ENCODE measurements around the gene MIOX. TPM values are rescaled to one million over a fixed set of nuclear protein-coding genes. Genes with fewer than 3 reads are reported as not detected.

The MIOX gene
- total RNA-seq, 1 donor from 2014 or later: 0.98 TPM

GRCh38 chr22:50447576-50448551 lies 38.8 kb upstream of the MIOX start:
- Mint-ChIP-seq H3K36me3 (ENCODE audit: insufficient read depth) (peaks cover 23% of the 10 kb centered on the region), H3K4me1 (ENCODE audit: low read depth) (no peaks in the 10 kb centered on the region), H3K27me3 (no peaks in the 10 kb centered on the region), H3K4me3 (ENCODE audit: low read depth) (no peak overlapping the region), H3K27ac (no peak overlapping the region), H3K9me3 (ENCODE audit: low read depth) (no peaks in the 10 kb centered on the region)
- no peak for DNase-seq (ENCODE audit: low spot score, unreplicated experiment)
- TF ChIP-seq CTCF (IDR thresholded peaks at IDR 0.05; ENCODE audit: unreplicated experiment): no peak

- no peak for DNase-seq (ENCODE audit: low spot score, unreplicated experiment)
- H3K9me3 Mint-ChIP-seq (ENCODE audit: low read depth): no peaks in the 10 kb centered on the region
- no peak overlapping the region for H3K27ac Mint-ChIP-seq
- no peak for TF ChIP-seq CTCF (IDR thresholded peaks at IDR 0.05; ENCODE audit: unreplicated experiment)
- H3K4me1 Mint-ChIP-seq (ENCODE audit: low read depth): no peaks in the 10 kb centered on the region
- H3K4me3 Mint-ChIP-seq (ENCODE audit: low read depth): no peak overlapping the region
- no peaks in the 10 kb centered on the region for H3K27me3 Mint-ChIP-seq
- H3K36me3 Mint-ChIP-seq (ENCODE audit: insufficient read depth): peaks cover 30% of the 10 kb centered on the region
Measured at GRCh38 chr22:50452649-50453048, 34.0 kb upstream of the MIOX start.

- no peaks in the 10 kb centered on the region for H3K4me1 Mint-ChIP-seq (ENCODE audit: low read depth)
- no peak overlapping the region for H3K4me3 Mint-ChIP-seq (ENCODE audit: low read depth)
- H3K27ac Mint-ChIP-seq: no peak overlapping the region
- TF ChIP-seq CTCF (IDR thresholded peaks at IDR 0.05; ENCODE audit: unreplicated experiment): no peak
- no peaks in the 10 kb centered on the region for H3K9me3 Mint-ChIP-seq (ENCODE audit: low read depth)
- no peaks in the 10 kb centered on the region for H3K27me3 Mint-ChIP-seq
- DNase-seq (ENCODE audit: low spot score, unreplicated experiment): no peak
- peaks cover 24% of the 10 kb centered on the region for H3K36me3 Mint-ChIP-seq (ENCODE audit: insufficient read depth)
Measured at GRCh38 chr22:50454556-50455075, 32.0 kb upstream of the MIOX start.

GRCh38 chr22:50455201-50455600 lies 31.5 kb upstream of the MIOX start:
- no peaks in the 10 kb centered on the region for H3K4me1 Mint-ChIP-seq (ENCODE audit: low read depth)
- H3K27me3 Mint-ChIP-seq: no peaks in the 10 kb centered on the region
- DNase-seq (ENCODE audit: low spot score, unreplicated experiment): no peak
- H3K4me3 Mint-ChIP-seq (ENCODE audit: low read depth): no peak overlapping the region
- peaks cover 22% of the 10 kb centered on the region for H3K36me3 Mint-ChIP-seq (ENCODE audit: insufficient read depth)
- H3K9me3 Mint-ChIP-seq (ENCODE audit: low read depth): no peaks in the 10 kb centered on the region
- no peak overlapping the region for H3K27ac Mint-ChIP-seq
- TF ChIP-seq CTCF (IDR thresholded peaks at IDR 0.05; ENCODE audit: unreplicated experiment): no peak

- Mint-ChIP-seq H3K27me3 (no peaks in the 10 kb centered on the region), H3K9me3 (ENCODE audit: low read depth) (no peaks in the 10 kb centered on the region), H3K27ac (no peak overlapping the region), H3K4me1 (ENCODE audit: low read depth) (no peaks in the 10 kb centered on the region), H3K4me3 (ENCODE audit: low read depth) (no peak overlapping the region), H3K36me3 (ENCODE audit: insufficient read depth) (peaks cover 22% of the 10 kb centered on the region)
- DNase-seq (ENCODE audit: low spot score, unreplicated experiment): no peak
- TF ChIP-seq CTCF (IDR thresholded peaks at IDR 0.05; ENCODE audit: unreplicated experiment): no peak
Measured at GRCh38 chr22:50456026-50456425, 30.6 kb upstream of the MIOX start.
